Neuronal stem cell (in vitro differentiated cells): ENCODE data around the gene CCS.

Source experiments
- DNase-seq: peaks from one replicate; pipeline ENCODE4 v3.0.0-alpha.2; 2013; ENCODE audit warnings: low spot score
- H2AFZ ChIP-seq: one replicate; pipeline ENCODE4 v1.6.1; 2013; ENCODE audit warnings: mild to moderate bottlenecking, low read length, inconsistent platforms
- H2AK5ac ChIP-seq: 2 replicates; pipeline ENCODE4 v1.6.1; 2013; ENCODE audit warnings: low read depth, mild to moderate bottlenecking, inconsistent platforms, low read length, moderate library complexity, mixed read lengths
- H2BK120ac ChIP-seq: 2 replicates; pipeline ENCODE4 v1.6.1; 2013; ENCODE audit warnings: low read depth, mild to moderate bottlenecking, inconsistent platforms, low read length, moderate library complexity, mixed read lengths
- H2BK12ac ChIP-seq: one replicate; pipeline ENCODE4 v1.6.1; 2013; ENCODE audit warnings: low read length, inconsistent platforms
- H2BK15ac ChIP-seq: 2 replicates; pipeline ENCODE4 v1.6.1; 2013; ENCODE audit warnings: mild to moderate bottlenecking, low read length, inconsistent platforms, mixed read lengths
- H2BK5ac ChIP-seq: one replicate; pipeline ENCODE4 v1.6.1; 2013; ENCODE audit warnings: inconsistent platforms, mild to moderate bottlenecking, low read length, moderate library complexity
- H3K14ac ChIP-seq: one replicate; pipeline ENCODE4 v1.6.1; 2013; ENCODE audit warnings: low read length, inconsistent platforms
- H3K18ac ChIP-seq: 2 replicates; pipeline ENCODE4 v1.6.1; 2013; ENCODE audit warnings: low read length, inconsistent platforms
- H3K23ac ChIP-seq: 2 replicates; pipeline ENCODE4 v1.6.1; 2013; ENCODE audit warnings: low read depth, mild to moderate bottlenecking, mixed read lengths, low read length, inconsistent platforms; ENCODE audit not compliant: poor library complexity
- H3K27ac ChIP-seq: replicated peaks from 3 replicates; pipeline ENCODE4 v1.5.1; 2013; ENCODE audit warnings: low read length, inconsistent platforms
- H3K27me3 ChIP-seq, 3 experiments: 2 replicates each; pipeline ENCODE4 v1.6.1; 2013; ENCODE audit warnings: low read length in 3 of 3, mild to moderate bottlenecking in 2 of 3, inconsistent platforms in 1 of 3, low read depth in 1 of 3, mixed read lengths in 1 of 3, moderate library complexity in 1 of 3; ENCODE audit not compliant: control insufficient read depth in 3 of 3, insufficient read depth in 3 of 3
- H3K36me3 ChIP-seq, 2 donors: replicated peaks in 1 of 2; 2 replicates each; pipeline ENCODE4 v1.6.1; 2013; ENCODE audit warnings: low read length in 2 of 2; ENCODE audit not compliant: control insufficient read depth in 2 of 2, insufficient read depth in 2 of 2
- H3K4ac ChIP-seq: 2 replicates; pipeline ENCODE4 v1.6.1; 2013; ENCODE audit warnings: inconsistent platforms, mild to moderate bottlenecking, low read length, moderate library complexity
- H3K4me1 ChIP-seq, 2 donors: 1 replicate in 1 of 2; 2 replicates in 1 of 2; pipeline ENCODE4 v1.6.1; 2013; ENCODE audit warnings: low read length in 2 of 2, low read depth in 1 of 2; ENCODE audit not compliant: control insufficient read depth in 2 of 2, insufficient read depth in 1 of 2
- H3K4me2 ChIP-seq: one replicate; pipeline ENCODE4 v1.6.1; 2013; ENCODE audit warnings: mild to moderate bottlenecking, low read length, inconsistent platforms; ENCODE audit not compliant: insufficient read depth, poor library complexity, severe bottlenecking
- H3K4me3 ChIP-seq, 2 donors: 2 replicates each; pipeline ENCODE4 v1.5.1; 2013; ENCODE audit warnings: low read length in 2 of 2, mild to moderate bottlenecking in 2 of 2, inconsistent platforms in 1 of 2, moderate library complexity in 1 of 2
- H3K79me1 ChIP-seq: one replicate; pipeline ENCODE4 v1.6.1; 2013; ENCODE audit warnings: low read depth, mild to moderate bottlenecking, inconsistent platforms, low read length, moderate library complexity
- H3K9ac ChIP-seq: one replicate; pipeline ENCODE4 v1.6.1; 2013; ENCODE audit warnings: mild to moderate bottlenecking, low read depth, low read length, inconsistent platforms; ENCODE audit not compliant: poor library complexity
- H3K9me3 ChIP-seq, 2 donors: replicated peaks in 1 of 2; 2 replicates each; pipeline versions ENCODE3 to v1.6.1; 2013; ENCODE audit warnings: low read length in 2 of 2, mild to moderate bottlenecking in 2 of 2, inconsistent platforms in 1 of 2, low read depth in 1 of 2, mixed read lengths in 1 of 2, moderate library complexity in 1 of 2; ENCODE audit not compliant: control insufficient read depth in 2 of 2, insufficient read depth in 1 of 2
- H4K8ac ChIP-seq: one replicate; pipeline ENCODE4 v1.6.1; 2013; ENCODE audit warnings: low read depth, mild to moderate bottlenecking, inconsistent platforms, low read length, moderate library complexity
- H4K91ac ChIP-seq: one replicate; pipeline ENCODE4 v1.6.1; 2013; ENCODE audit warnings: low read length, low read depth, mild to moderate bottlenecking, inconsistent platforms; ENCODE audit not compliant: poor library complexity
- WGBS, 2 donors: extraction: QIAGEN DNeasy Blood & Tissue Kit; methylation state at CpG; one replicate each; pipeline ENCODE4 v1.1.7; 2013; ENCODE audit warnings: missing lambda C conversion rate in 2 of 2, mixed read lengths in 1 of 2; ENCODE audit not compliant: insufficient read length in 2 of 2, insufficient replicate concordance in 1 of 2; ENCODE audit errors: extremely low coverage in 2 of 2; 5-methylcytosine and 5-hydroxymethylcytosine counted together

The CCS gene

DNA sequence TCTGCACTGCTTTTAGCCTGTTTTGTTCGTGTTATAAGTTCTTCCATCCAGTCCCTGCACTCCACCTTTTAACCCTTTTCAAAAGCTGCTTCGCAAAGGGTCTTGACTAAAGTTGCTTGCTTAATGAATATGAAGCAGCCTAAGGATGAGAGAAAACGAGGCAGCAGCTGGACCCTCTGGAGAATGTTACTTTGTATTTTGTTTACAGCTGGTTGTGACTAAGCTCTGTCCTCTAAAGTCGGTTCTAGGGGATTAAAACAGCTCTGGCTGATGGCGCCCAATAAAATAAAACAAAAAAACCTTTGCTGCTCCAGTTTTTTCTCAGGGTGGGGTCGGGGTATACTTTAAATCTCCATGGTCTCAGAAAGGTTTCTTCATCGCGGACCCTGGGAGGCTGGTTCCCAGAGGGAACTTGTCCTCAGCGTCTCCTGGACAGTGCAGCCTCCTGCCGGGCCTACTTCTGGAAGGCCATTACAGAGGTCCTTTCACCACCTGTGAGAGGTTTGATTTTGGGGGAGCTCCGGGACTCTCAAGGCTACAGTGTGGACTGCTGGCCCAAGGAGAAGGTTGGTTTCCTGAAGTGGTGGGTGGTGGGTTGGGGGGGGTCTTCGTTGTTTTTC lies 44.7 kb downstream of the CCS start:
- Histone ChIP-seq H3K23ac (no peak overlapping the region), H4K91ac (no peak overlapping the region), H2BK15ac (no peak overlapping the region), H3K27ac (peak overlapping the region; percentile 75), H3K9me3 (no peaks in the 10 kb centered on the region), H3K4me2 (peak overlapping the region; percentile 28), H2AK5ac (peak overlapping the region; percentile 40), H3K18ac (peak overlapping the region; percentile 58), H3K79me1 (no peaks in the 10 kb centered on the region), H2BK120ac (no peak overlapping the region), H3K4ac (no peak overlapping the region), H3K4me1 (peaks cover 10 to 32% of the 10 kb centered on the region in 2 donors), H3K36me3 (peaks cover 18 to 75% of the 10 kb centered on the region in 2 donors), H3K9ac (no peak overlapping the region), H3K4me3 (peak overlapping the region; percentile 50 to 53), H2BK5ac (no peak overlapping the region), H3K27me3 (no peaks in the 10 kb centered on the region), H2BK12ac (no peak overlapping the region), H3K14ac (no peak overlapping the region), H2AFZ (peak overlapping the region; percentile 83), H4K8ac (no peak overlapping the region)
- DNase-seq, result peak; percentile 20
- WGBS, 2 donors, result no CpG with 5 or more reads among the region's 12 CpGs

GRCh38 chr11:66638177-66639065 lies 45.4 kb downstream of the CCS start, which contains the start of gene RBM4:
Gene RBM4, plus strand, starts transcription at chr11:66638703. Its CDS starts 1,009 bp downstream, at chr11:66639712.
- Histone ChIP-seq H3K23ac (peak within 1 kb of the TSS; percentile 1), H3K14ac (no peak within 1 kb of the TSS), H2BK12ac (no peak within 1 kb of the TSS), H3K9me3 (no peaks in the 10 kb centered on the region), H4K91ac (no peak within 1 kb of the TSS), H4K8ac (no peak within 1 kb of the TSS), H3K18ac (peak within 1 kb of the TSS; percentile 58), H3K9ac (peak within 1 kb of the TSS; percentile 90), H2BK120ac (no peak within 1 kb of the TSS), H3K4me1 (peaks cover 12 to 32% of the 10 kb centered on the region in 2 donors), H2BK5ac (no peak within 1 kb of the TSS), H3K27me3 (no peaks in the 10 kb centered on the region), H2AFZ (peak within 1 kb of the TSS; percentile 83), H3K4me3 (peak within 1 kb of the TSS; percentile 93), H3K27ac (peak within 1 kb of the TSS; percentile 79), H3K4me2 (peak within 1 kb of the TSS; percentile 78), H3K4ac (no peak within 1 kb of the TSS), H2AK5ac (peak within 1 kb of the TSS; percentile 40), H2BK15ac (no peak within 1 kb of the TSS), H3K36me3 (peaks cover 20 to 75% of the 10 kb centered on the region in 2 donors), H3K79me1 (no peaks in the 10 kb centered on the region)
- peak; percentile 100 for DNase-seq
- no CpG with 5 or more reads among the region's 63 CpGs for WGBS, 2 donors

- Histone ChIP-seq H2AFZ (peak overlapping the region; percentile 67), H2BK120ac (no peak overlapping the region), H2BK5ac (no peak overlapping the region), H3K27ac (peak overlapping the region; percentile 79), H3K18ac (peak overlapping the region; percentile 8), H3K4me1 (peaks cover 14 to 32% of the 10 kb centered on the region in 2 donors), H3K4me2 (peak overlapping the region; percentile 78), H3K79me1 (peaks cover 6% of the 10 kb centered on the region), H3K14ac (no peak overlapping the region), H2BK12ac (no peak overlapping the region), H3K27me3 (no peaks in the 10 kb centered on the region), H4K8ac (no peak overlapping the region), H3K9me3 (no peaks in the 10 kb centered on the region), H3K9ac (no peak overlapping the region), H4K91ac (no peak overlapping the region), H3K23ac (no peak overlapping the region), H3K4me3 (peak overlapping the region; percentile 93), H3K36me3 (peaks cover 26 to 76% of the 10 kb centered on the region in 2 donors), H2AK5ac (no peak overlapping the region), H3K4ac (no peak overlapping the region), H2BK15ac (no peak overlapping the region)
- DNase-seq, result no peak
- WGBS, 2 donors, result no CpG with 5 or more reads among the region's 27 CpGs
These were observed 46.3 kb downstream of the CCS start for GRCh38 chr11:66639066-66639813.
